Omental fat pad (tissue), 4 donors: ENCODE data around the gene S100A1. TPM values are rescaled to one million over a fixed set of nuclear protein-coding genes. Genes with fewer than 3 reads are reported as not detected.

Experiments used
- ATAC-seq: fragments of 150-250 bp; one replicate; pipeline ENCODE4 v1.9.1; 2016; ENCODE audit warnings: mild to moderate bottlenecking, moderate library complexity; ENCODE audit not compliant: low FRiP score
- DNase-seq: peaks from one replicate; pipeline ENCODE4 v3.0.0-alpha.2; 2019; ENCODE audit warnings: low spot score
- CTCF ChIP-seq, 3 donors: fragments of 450-650 bp; IDR thresholded peaks; one replicate each; pipeline ENCODE4 v1.5.1; 2016 to 2017; ENCODE audit warnings: antibody characterized with exemption in 3 of 3, mild to moderate bottlenecking in 3 of 3, moderate library complexity in 2 of 3
- total RNA-seq, 4 donors: library from RNA; depleted of rRNA; stranded (reverse); fragments of >200 nt; gene quantifications; one replicate each; pipeline ENCODE4 v1.1.0, GENCODE V29; 2016

The S100A1 gene
- total RNA-seq, 4 donors from 2014 or later: 6.0 to 36.5 (median 23.7) TPM

DNA sequence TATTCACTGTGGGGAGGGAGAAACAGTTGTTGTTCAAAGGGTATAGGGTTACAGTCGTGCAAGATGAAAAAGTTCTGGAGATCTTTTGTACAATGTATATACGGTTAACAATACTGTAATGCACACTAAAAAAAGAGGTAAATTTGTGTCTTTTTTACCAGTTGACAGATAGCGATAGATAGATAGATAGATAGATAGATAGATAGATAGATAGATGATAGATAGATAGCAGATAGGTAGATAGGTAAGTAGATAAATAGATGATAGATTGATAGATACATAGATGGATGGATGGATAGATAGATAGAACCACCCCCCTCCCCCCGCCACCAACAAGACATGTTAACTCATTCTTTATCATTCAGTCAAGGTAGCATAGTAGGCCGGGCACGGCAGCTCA lies 25.5 kb upstream of the S100A1 start:
- ATAC-seq (no peak), DNase-seq (no peak)
- TF ChIP-seq CTCF (IDR thresholded peaks at IDR 0.05): no peak

GRCh38 chr1:153606194-153606593 lies 22.0 kb upstream of the S100A1 start:
- no peak for TF ChIP-seq CTCF (IDR thresholded peaks at IDR 0.05)
- no peak for ATAC-seq
- no peak for DNase-seq

- no peak for DNase-seq
- ATAC-seq: no peak
- no peak for TF ChIP-seq CTCF (IDR thresholded peaks at IDR 0.05)
Measured at GRCh38 chr1:153607381-153607780, 20.9 kb upstream of the S100A1 start.

GRCh38 chr1:153608089-153608682 lies 20.0 kb upstream of the S100A1 start:
- ATAC-seq (no peak), DNase-seq (no peak)
- no peak for TF ChIP-seq CTCF (IDR thresholded peaks at IDR 0.05)

GRCh38 chr1:153608742-153609584 lies 19.3 kb upstream of the S100A1 start:
- DNase-seq (peak; percentile 69), ATAC-seq (peak; percentile 69)
- no peak for TF ChIP-seq CTCF (IDR thresholded peaks at IDR 0.05)

GRCh38 chr1:153609585-153609907 lies 18.7 kb upstream of the S100A1 start:
- DNase-seq (no peak), ATAC-seq (no peak)
- no peak for TF ChIP-seq CTCF (IDR thresholded peaks at IDR 0.05)

- no peak for DNase-seq
- ATAC-seq: peak; percentile 31
Measured at GRCh38 chr1:153610334-153610733, 17.9 kb upstream of the S100A1 start.

More at GRCh38 chr1:153610334-153610733, 17.9 kb upstream of the S100A1 start:
- no peak for TF ChIP-seq CTCF (IDR thresholded peaks at IDR 0.05)
